HG02588 (cell line): ENCODE data around the gene SRRM5.
"Not testable (repeated sequence)": the region's sequence is repeated elsewhere in the genome, so short reads cannot be mapped to it uniquely, and the experiment has no call there.

Experiments used
- ATAC-seq: cut with Tn5 transposase; IDR thresholded peaks from one replicate; pipeline ENCODE4 v1.9.1; 2021; ENCODE audit warnings: mild to moderate bottlenecking, moderate library complexity; ENCODE audit not compliant: unreplicated experiment

The SRRM5 gene

DNA sequence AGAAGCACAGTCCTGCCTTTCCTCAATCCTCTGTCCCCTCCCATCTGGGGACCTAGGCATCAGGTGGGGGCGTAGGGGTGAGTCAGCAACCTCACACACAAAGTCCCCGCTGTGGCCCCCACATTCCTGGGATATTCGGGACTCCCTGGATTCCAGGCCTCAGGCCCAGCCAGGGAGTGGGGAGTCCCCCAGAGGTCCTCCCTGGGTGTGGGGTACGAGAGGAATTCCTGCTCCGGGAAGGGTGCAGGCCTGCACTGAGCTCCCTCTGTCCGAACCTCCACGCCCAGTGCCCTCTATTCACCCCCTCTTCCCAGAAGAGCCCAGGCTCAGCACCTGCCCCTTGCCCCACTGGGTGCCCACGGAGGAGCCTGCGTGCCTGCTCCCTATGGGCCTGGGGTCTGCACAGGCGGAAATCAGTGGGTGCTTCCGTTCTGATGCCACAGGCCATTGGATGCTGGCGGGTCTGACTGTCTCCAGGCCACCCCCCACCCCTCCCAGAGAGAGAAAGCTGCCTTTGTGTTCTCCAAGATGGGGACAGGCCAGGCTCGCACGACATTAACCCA, 24.3 kb downstream of the SRRM5 start:
- no peak for ATAC-seq

DNA sequence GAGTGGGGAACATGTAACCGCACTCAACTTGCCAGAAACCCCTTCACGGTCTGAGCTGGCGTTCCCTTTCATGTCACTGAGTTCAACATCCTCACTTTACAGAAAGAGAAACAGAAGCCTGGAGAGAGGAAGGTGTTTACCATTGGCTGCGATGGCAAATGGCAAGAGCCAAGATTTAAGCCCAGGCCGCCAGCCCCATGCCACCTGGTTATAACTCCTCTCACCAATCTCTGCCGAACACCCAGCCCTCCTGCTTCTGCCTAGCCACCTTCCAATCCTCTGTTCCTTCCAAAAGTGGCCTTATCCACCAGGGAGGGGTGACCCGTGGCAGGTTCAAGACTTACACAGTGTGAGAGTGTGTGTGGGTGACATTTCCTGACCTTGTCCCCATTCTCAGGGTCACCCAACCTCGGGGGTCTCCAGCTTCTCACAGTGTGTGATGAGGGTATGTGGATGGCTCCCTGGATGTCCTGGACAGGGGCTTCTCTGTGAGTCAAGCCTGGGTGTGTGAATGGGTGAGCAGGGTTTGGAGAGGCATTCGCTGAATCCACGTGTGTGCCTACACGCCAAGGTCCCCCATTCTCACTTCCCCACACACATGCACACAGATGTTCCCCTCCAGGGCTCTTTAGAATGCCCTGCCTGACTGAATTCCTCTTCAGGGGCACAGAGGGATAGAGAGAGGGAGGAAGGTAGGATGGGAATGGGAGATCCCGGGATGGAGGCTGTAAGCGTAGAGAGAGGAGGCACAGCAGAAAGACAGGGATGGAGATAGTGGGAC, 26.5 kb downstream of the SRRM5 start:
- no peak for ATAC-seq

DNA sequence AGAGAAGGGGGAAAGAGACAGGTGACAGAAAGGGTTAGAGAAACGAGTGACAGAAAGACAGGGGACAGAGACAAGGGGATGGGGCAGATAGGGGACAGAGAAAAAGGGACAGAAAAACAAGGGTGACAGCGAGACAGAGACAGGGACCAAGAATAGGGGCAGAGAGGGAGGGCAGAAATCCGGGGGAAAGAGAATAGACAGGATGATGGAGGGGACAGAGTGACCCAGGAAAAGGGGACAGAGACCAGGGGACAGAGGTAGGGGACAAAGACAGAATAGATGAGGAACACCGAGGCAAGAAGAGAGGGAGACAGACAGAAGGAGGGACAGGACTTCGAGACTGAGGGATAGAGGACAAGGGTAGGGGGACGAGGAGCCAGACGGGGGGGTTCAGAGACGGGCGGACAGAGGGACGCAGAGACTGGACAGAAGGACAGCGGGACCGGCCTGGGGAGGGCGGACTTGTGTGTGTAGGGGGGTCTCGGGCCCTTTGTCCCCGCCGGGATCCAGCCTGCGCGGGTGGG, 27.2 kb downstream of the SRRM5 start:
- ATAC-seq: no peak

DNA sequence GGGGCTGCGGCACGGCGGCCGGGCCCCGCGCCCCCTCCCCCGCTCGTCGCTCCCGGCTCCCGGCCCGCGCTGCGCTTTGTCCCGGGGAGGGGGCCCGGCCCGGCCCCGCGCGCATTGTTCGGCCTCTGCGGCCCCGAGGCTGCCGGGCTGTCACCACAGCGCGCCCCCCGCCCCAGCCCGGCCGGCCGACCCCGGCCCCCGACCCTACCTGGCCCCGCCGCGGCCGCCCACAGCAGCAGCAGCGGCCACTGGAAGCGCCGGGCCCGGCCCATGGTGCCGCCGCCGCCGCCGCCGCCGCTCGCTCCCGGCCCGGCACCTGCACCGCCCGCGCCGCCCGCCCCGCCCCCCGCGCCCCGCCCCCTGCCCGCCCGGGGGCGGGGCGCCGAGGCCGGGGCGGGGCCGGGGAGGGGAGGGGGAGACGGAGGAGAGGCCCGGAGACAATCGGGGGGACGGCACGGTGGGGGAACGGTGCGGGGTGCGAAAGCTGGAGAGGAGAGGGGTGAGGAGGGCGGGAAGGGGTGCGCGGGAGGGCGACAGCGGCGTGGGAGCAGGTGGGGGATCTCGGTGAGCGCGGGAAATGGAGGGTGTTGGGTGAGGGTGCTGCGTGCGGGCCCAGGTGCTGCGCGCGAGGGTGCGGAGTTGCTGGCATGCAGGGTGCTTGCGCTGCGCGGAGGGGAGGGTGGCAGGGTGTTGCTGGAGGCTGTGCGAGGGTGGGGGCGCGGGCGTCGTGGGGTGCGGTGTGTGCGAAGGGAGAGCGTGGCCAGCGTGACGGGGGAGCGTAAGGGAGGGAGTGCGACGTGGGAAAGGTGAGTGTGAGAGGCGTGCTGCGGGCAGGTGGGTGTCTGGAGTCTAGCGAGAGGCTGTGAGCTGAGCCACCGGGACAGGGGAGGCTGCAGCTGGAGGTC, 27.9 kb downstream of the SRRM5 start, which contains the start of gene CADM4:
Gene CADM4 (minus strand): TSS at position 332 of the 905 bp plus-strand sequence. CDS start 60 bp downstream, at position 272.
- ATAC-seq: no peak

DNA sequence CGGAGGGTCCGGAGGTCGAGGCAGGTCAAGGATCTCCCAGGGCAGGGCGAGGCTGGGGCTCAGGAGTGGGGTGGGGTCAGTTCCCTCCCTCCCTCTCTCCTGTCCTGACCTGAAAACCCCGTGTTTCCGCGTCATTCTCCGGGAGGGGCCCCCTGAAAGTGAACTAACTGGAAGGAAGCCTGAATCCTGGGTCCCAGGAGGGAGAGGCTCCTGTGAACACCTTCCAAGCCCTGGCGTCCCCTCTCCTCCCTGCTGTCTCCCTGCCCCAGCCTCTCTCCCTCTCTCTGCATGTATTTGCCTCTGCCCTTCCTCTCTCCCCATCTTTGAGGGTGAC, 28.5 kb downstream of the SRRM5 start:
- no peak for ATAC-seq

DNA sequence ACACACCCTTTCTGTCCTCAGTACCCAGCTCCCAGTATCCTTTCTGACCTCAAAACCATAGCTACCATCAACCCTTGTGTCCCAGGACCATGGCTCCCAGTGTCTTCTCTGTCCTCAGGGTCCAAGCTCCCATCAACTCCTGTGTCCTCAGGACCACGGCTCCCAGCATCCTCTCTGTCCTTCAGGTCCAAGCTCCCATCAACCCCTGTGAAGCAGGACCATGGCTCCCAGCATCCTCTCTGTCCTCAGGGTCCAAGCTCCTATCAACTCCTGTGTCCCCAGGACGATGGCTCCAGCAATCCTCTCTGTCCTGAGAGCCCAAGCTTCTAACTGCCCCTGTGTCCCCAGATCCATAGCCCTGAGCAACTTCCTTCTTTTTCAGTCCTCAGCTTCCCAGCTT, 29.4 kb downstream of the SRRM5 start:
- no peak for ATAC-seq

DNA sequence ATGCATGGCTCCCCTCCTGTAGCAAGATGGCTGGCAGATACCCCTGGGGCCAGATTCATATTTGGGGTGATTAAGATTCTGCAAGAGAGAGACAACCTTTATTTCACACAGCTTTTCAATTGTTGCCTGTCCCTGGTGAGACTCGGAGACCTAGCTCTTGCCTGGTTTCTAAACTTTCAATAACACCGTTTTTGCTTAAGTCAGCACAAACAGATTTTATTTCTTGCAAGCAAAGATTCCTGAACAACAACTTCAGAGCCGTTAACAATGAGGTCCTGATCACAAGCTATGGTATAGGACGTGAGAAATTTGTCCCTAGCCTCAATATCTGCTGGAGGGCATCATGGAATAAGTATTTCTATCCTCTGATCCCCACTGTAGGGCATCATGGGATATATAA, 30.6 kb downstream of the SRRM5 start:
- ATAC-seq: no peak

DNA sequence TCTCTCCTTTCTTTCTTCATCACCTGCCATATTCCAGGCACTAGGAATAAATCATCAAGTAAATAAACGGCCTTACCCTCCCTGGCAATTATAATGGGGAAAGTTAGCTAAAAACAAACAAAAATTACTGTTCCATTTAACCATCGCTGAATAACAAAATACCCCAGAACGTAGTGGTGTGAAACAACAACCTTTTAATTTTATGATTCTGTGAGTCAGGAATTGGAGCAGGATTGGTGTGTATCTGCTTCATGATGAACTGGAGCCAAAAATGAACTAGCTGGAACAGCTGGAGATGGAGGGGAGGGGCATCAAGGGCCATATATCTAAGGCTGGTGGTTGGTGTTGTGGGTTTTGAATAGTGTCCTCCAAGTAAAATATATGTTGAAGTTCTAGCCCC, 31.4 kb downstream of the SRRM5 start:
- no peak for ATAC-seq

DNA sequence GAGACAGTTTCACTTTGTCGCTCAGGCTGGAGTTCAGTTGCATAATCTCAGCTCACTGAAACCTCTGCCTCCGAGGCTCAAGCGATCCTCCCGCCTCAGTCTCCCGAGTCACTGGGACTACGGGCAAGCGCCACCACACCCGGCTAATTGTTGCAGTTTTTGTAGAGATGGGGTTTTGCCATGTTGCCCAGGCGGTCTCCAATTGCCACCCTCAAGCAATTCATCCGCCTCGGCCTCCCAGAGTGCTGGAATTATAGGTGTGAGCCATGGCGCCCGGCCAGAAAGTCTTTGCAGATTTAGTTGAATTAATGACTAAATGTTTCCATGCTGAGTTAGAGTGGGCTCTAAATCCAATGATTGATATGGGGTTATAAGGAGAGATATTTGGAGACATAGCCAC, 32.3 kb downstream of the SRRM5 start:
- ATAC-seq: no peak

DNA sequence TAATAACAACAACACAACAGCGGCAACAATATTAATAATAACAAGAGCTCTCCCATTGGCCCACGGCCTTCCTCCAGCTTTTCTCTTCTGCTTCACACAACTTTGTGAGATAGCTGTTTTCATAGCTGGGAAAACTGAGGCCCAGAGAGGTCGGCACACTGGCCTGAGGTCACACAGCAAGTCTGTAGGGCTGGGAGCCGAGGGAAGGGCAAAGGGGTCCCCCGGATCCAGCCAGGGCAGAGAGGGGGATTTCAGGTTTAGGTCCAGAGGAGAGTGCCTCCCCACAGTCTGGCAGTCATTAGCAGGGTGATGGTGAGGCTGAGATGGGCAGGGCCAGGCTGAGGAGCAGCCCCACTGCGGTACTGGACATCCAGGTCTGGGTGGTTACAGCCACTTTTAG, 36.7 kb downstream of the SRRM5 start:
- ATAC-seq: no peak

DNA sequence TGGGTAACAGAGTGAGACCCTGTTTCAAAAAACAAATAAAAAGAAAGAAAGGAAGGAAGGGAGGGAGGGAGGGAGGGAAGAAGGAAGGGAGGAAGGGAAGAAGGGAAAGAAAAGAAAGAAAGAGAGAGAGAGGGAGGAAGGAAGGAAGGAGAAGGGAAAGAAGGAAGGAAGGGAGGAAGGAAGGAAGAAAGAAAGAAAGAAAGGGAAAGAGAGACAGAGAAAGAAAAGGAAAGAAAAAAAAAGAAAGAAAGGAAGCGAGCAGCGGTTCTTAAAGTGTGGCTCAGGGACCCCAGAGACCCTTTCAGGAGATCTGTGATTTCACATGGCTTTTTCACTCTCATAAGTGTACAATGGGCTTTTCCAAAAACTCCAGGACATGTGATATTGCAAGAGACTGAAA, 37.6 kb downstream of the SRRM5 start:
- no peak for ATAC-seq

DNA sequence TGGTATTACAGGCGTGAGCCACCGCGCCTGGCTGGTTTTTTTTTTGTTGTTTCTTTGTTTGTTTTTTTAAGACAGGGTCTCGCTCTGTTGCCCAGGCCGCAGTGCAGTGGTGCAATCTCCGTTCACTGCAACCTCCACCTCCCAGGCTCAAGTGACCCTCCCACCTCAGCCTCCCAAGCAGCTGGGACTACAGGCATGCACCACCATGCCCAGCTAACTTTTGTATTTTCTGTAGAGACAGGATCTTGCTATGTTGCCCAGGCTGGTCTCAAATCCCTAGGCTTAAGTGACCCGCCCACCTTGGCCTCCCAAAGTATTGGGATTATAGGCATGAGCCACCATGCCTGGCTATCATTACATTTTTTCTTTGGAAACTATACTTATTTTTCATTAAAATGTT, 38.4 kb downstream of the SRRM5 start:
- not testable (repeated sequence) for ATAC-seq

DNA sequence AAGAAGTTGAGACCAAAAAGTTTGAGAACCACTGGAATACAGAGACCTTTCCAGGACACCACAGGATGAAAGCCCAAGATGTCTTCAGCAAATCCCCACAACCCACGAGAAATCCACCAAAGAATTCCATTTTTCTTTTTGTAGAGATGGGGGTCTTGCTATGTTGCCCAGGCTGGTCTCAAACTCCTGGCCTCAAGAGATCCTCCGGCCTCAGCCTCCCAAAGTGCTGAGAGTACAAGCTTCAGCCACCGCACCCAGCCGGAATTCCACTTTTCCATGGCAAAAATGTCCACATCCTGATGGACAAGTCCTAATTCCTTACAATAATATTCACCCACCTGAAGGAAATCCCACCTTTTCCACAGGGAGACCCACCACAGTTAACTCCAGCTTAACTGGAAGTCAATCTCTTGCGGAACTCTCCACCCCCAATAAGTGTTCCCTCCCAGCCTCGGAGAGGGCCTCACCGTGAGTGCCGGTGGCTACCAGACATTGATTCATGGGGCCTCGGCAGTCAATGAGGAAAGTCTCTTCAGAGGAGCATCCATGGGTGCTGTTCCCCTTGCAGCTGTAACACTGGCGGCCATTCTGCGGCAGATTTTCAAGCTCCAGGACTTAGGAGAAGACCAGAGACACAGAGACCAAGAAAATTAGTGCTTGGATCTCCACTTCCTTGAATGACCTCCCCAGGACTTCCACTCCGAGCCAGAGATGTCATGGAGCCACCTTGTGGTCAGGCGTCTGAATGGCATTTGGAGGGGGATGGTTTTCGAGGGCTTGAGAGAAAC, 40.1 kb downstream of the SRRM5 start:
- ATAC-seq: no peak

DNA sequence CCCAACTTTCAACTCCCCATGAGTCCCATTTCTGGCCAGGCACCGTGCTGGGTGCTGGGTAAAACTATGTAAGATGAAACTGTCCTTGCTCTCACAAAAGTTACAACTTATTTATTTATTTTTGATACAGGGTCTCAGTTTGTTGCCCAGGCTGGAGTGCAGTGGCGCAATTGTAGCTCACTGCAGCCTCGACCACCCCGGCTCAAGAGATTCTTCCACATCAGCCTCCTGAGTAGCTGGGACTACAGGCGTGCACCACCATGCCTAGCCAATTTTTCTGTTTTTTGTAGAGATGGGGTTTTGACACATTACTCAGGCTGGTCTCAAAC, 40.6 kb downstream of the SRRM5 start:
- ATAC-seq: no peak

DNA sequence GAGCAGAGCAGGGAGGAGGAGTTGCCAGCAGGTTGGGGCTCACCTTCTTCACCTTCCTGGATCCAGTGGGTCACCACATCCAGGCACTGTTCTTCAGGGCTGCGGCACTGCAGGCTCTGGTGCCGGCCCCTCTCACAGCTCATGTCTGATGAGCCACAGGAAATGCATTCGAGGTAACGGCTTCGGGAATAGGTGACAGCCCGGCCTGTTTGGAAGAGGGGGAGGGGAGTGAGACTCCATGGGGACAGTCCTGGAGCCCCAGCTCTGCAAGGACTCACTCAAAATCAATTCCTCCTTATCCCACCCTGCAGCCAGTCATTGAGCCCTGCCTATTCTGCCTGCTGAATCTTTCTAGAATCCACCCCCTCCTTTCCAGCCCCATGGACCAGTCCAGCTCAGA, 44.5 kb downstream of the SRRM5 start:
- no peak for ATAC-seq

DNA sequence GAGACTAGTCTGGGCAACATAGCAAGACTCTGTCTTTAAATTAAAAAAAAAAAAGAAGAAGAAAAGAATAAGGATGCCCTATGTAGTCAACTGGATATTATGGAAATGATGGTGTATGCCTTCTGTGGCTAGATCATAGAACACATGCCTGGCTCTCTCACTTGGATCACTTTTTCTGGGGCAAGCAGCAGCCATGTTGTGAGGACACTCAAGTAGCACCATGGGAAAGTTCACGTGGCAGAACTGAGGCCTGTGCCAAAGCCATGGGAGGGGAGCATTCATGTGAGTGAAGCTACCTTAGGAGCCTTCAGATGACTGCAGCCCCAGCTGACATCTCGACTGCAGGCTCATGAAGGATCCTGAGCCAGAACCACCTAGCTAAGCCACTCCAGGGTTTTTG, 46.1 kb downstream of the SRRM5 start:
- ATAC-seq: no peak

DNA sequence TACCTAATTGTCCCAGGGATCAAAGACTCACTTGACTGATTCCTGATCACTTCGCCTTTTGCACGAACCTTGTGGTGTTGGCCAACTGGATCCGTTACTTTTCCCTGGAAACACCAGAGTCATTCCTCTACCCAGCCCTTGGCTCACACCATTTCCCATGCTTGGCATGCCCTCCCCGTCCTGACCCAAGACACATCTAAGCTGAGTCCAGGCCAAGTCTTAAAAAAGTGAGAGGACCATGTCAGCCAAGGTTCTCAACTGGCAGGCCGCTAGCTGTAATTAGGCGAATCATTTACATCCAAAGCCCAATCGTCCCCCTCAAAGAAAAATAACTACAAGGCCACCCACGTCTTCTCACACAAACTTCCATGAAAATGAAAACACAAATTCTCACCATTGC, 46.6 kb downstream of the SRRM5 start:
- ATAC-seq: no peak

DNA sequence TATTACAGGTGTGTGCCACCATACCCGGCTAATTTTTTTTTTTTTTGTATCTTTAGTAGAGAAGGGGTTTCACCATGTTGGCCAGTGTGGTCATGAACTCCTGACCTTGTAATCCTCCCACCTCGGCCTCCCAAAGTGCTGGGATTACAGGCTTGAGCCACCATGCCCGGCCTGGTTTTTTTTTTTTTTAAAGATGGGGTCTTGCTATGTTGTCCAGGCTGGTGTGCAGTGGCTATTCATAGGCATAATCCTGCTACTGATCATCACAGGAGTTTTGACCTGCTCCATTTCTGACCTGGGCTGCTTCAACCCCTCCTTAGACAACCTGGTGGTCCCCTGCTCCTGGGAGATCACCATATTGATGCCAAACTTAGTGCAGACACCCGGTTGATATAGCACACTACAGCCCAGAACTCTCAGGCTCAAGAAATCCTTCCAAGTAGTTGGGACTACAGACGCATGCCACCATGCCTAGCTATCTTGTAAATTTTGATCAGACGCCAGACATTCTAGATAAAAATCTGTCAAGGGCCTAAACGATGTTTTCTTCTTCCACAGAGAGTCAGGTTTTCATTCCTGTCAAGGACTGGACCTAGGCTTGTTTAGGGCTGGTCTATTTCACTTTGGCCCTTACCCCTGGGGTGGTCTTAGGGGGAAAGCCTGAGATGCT, 48.5 kb downstream of the SRRM5 start:
- ATAC-seq: no peak

DNA sequence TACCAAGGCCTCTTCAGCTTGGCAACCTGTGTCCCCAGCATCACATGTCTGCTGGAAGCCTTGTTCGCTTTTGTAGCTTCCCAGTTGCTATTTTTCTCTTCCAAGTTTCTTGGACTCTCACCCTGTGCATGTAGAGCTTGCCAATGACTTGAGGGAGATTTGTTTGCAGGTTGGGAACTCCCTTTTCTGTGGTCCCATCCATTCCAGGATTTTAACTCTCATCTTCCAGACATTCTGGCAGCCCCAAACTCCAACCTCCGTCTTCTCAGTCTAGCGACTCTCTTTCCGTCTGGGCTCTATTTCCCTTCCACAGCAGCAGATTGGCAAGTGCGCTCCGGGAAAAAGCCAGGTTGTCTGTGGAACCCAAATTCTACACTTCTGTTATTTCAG, 49.1 kb downstream of the SRRM5 start:
- ATAC-seq: no peak

DNA sequence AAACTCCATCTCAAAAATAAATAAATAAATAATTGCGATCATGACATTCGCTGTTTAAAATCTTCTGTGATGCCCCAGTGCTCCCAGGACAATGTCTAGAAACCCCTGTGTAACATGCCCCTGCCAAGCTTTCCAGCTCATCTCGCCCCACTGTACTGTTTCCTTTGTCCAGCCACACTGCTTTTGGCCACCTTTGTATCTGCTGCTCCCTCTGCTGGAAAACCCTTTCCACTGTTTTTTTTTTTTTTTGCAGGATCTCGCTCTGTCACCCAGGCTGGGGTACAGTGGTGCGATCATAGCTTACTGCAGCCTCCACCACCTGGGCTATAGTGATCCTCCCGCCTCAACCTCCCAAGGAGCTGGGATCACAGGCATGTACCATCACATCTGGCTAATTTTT, 50.6 kb downstream of the SRRM5 start:
- ATAC-seq: no peak

DNA sequence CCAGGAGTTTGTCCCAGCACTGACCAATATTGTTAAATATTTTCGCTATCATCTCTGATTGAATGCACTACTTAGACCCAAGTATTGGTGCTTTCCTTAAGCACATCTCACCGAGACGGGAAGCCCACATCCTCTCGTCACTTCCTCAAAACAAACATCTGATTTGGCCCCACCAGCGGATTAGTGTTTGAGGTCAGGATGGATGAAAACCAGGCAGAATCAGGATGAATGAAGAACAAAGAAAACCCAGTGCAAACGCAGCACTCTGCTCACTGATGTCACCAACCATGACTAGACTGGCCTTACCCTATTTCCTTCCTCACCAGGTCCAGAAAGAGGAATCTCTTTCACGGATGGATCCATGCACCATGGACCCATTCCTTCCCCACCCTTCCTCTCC, 52.1 kb downstream of the SRRM5 start:
- ATAC-seq: no peak
